Testis (tissue), 3 donors: Measurements from ENCODE around the gene FARS2. TPM values are rescaled to one million over a fixed set of nuclear protein-coding genes. Genes with fewer than 3 reads are reported as not detected.

Experiments
- DNase-seq: peaks from one replicate; pipeline ENCODE4 v3.0.0-alpha.2; 2019
- H3K27ac ChIP-seq, 2 donors: fragments of 200-600 bp; sonication (generic); one replicate each; pipeline ENCODE4 v1.5.1; 2019
- H3K27me3 ChIP-seq: fragments of 200-600 bp; sonication (generic); one replicate; pipeline ENCODE4 v1.5.1; 2019
- H3K36me3 ChIP-seq: fragments of 200-600 bp; sonication (generic); one replicate; pipeline ENCODE4 v1.5.1; 2017; ENCODE audit warnings: low read depth; ENCODE audit errors: missing control alignments
- H3K4me1 ChIP-seq: fragments of 200-600 bp; sonication (generic); one replicate; pipeline ENCODE4 v1.5.1; 2019
- H3K4me3 ChIP-seq, 2 donors: fragments of 200-600 bp; sonication (generic); one replicate each; pipeline ENCODE4 v1.5.1; 2017 to 2019
- H3K9me3 ChIP-seq: fragments of 200-600 bp; sonication (generic); one replicate; pipeline ENCODE4 v1.5.1; 2017
- CTCF ChIP-seq, 3 experiments: fragments of 450-650 bp in 2 of 3; fragments of 200-600 bp in 1 of 3; sonication (generic) in 1 of 3; IDR thresholded peaks; one replicate each; pipeline ENCODE4 v1.5.1; 2016 to 2019; ENCODE audit warnings: antibody characterized with exemption in 3 of 3, mild to moderate bottlenecking in 2 of 3, moderate library complexity in 1 of 3
- POLR2A ChIP-seq: fragments of 450-650 bp; IDR thresholded peaks from one replicate; pipeline ENCODE4 v1.6.1; 2017; ENCODE audit warnings: antibody characterized with exemption, mild to moderate bottlenecking, moderate library complexity
- WGBS, 2 donors: methylation state at CpG; one replicate each; pipeline ENCODE4 v1.1.5; 2018; 5-methylcytosine and 5-hydroxymethylcytosine counted together
- intact Hi-C: fragments of 100-400 bp; cut with DNase I; formaldehyde crosslinking; loops from one replicate; pipeline ENCODE4 v1.15.1; 2023; ENCODE audit warnings: low total_unique reads
- polyA plus RNA-seq: library from polyadenylated mRNA; stranded (reverse); fragments of 350-450 nt; fragmentation: Illumina TruSeq; extraction: RNeasy Lipid Tissue Mini Kit (QIAGEN cat#74804); gene quantifications from one replicate; pipeline ENCODE4 v1.2.3, GENCODE V29; 2014; ENCODE audit warnings: low read depth, low replicate concordance; ENCODE audit not compliant: insufficient read depth
- total RNA-seq, 2 donors: library from RNA; depleted of rRNA; stranded (reverse); fragments of >200 nt; gene quantifications; one replicate each; pipeline ENCODE4 v1.2.3, GENCODE V29; 2016

The FARS2 gene
- total and polyA plus RNA-seq, 3 donors from 2014 or later = 15.4 to 26.8 (median 22.1) TPM

GRCh38 chr6:5817869-5818268, 556.6 kb downstream of the FARS2 start:
- H3K27ac ChIP-seq = no peak overlapping the region

GRCh38 chr6:5818959-5819358, 557.6 kb downstream of the FARS2 start:
- no peak for DNase-seq
- H3K9me3 ChIP-seq = no peaks in the 10 kb centered on the region
- 82 to 84% methylated on average over 6 of the region's 6 CpGs for WGBS, 2 donors
- TF ChIP-seq POLR2A (no peak), CTCF (IDR thresholded peaks at IDR 0.05) (no peak)
- no peak overlapping the region for H3K27ac ChIP-seq
- no peaks in the 10 kb centered on the region for H3K36me3 ChIP-seq
- no peak overlapping the region for H3K4me3 ChIP-seq
- H3K4me1 ChIP-seq = no peaks in the 10 kb centered on the region
- no peaks in the 10 kb centered on the region for H3K27me3 ChIP-seq
- intact Hi-C loops = no loop called here

More at GRCh38 chr6:5817869-5818268, 556.6 kb downstream of the FARS2 start:
- intact Hi-C loops = no loop called here
- H3K4me1 ChIP-seq = no peaks in the 10 kb centered on the region
- WGBS, 2 donors = 80 to 93% methylated on average over 3 of the region's 3 CpGs
- no peaks in the 10 kb centered on the region for H3K27me3 ChIP-seq
- TF ChIP-seq POLR2A = no peak
- no peak for TF ChIP-seq CTCF (IDR thresholded peaks at IDR 0.05)
- no peak for DNase-seq
- no peaks in the 10 kb centered on the region for H3K36me3 ChIP-seq
- H3K4me3 ChIP-seq = no peak overlapping the region
- no peaks in the 10 kb centered on the region for H3K9me3 ChIP-seq

Other genes with a start within 250 kb of the FARS2 start
- gene PPP1R3G, start 176.2 kb upstream of the FARS2 start, total RNA-seq = 1 to 10 TPM in 1 of 2 donors, under 1 TPM in 1; 0.93 to 1.3 TPM
- gene PPP1R3G, start 176.2 kb upstream of the FARS2 start, polyA plus RNA-seq = 0.55 TPM
- gene LYRM4, start 563 bp upstream of the FARS2 start, total RNA-seq = 10 to 100 TPM; 18.5 to 23.0 TPM
- gene LYRM4, start 563 bp upstream of the FARS2 start, polyA plus RNA-seq = 41.8 TPM